HG03045 (cell line): Measurements from ENCODE around the gene FAM110C.

Experiments used
- ATAC-seq: cut with Tn5 transposase; IDR thresholded peaks from one replicate; pipeline ENCODE4 v1.9.1; 2021; ENCODE audit warnings: mild to moderate bottlenecking, moderate library complexity; ENCODE audit not compliant: unreplicated experiment

The FAM110C gene

DNA sequence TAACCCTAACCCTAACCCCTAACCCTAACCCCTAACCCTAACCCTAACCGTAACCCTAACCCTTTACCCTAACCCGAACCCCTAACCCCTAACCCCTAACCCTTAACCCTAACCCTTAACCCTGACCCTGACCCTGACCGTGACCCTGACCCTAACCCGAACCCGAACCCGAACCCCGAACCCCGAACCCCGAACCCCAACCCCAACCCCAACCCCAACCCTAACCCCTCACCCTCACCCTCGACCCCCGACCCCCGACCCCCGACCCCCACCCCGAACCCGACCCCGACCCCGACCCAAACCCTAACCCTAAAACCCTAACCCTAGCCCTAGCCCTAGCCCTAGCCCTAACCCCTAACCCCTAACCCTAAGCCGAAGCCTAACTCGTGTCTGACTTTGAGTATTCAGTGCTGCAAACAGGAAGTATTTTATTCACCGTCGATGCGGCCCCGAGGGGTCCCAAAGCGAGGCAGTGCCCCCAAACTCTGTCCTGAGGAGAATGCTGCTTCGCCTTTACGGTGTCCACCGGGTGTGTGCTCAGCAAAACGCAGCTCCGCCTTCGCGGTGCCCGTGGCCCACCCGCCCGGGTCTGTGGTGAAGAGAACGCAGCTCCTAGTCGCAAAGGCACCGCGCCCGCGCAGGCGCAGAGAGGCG is 36.0 kb downstream of the FAM110C start:
- ATAC-seq = no peak
